NCI-H2107 (cell line): ENCODE data around the gene ZBTB9.

Experiments used
- DNase-seq: peaks from one replicate; lab custom pipeline; 2025; lab: John Stamatoyannopoulos, UW

The ZBTB9 gene

GRCh38 chr6:33433544-33434191 is 20.7 kb upstream of the ZBTB9 start:
- DNase-seq, result no peak

GRCh38 chr6:33434961-33435360 is 19.4 kb upstream of the ZBTB9 start:
- no peak for DNase-seq

GRCh38 chr6:33437666-33438065 is 16.7 kb upstream of the ZBTB9 start:
- DNase-seq, result no peak

- no peak for DNase-seq
Measured at GRCh38 chr6:33438978-33439594, 15.3 kb upstream of the ZBTB9 start.

- no peak for DNase-seq
Measured at GRCh38 chr6:33439956-33440648, 14.3 kb upstream of the ZBTB9 start.

- no peak for DNase-seq
Measured at GRCh38 chr6:33440649-33441309, 13.6 kb upstream of the ZBTB9 start.

GRCh38 chr6:33441457-33441856 is 12.9 kb upstream of the ZBTB9 start:
- no peak for DNase-seq

- DNase-seq, result no peak
Measured at GRCh38 chr6:33442283-33442682, 12.1 kb upstream of the ZBTB9 start.

GRCh38 chr6:33443025-33443424 is 11.4 kb upstream of the ZBTB9 start:
- no peak for DNase-seq

GRCh38 chr6:33443619-33444504 is 10.5 kb upstream of the ZBTB9 start:
- no peak for DNase-seq

- DNase-seq, result no peak
Measured at GRCh38 chr6:33445119-33445603, 9.2 kb upstream of the ZBTB9 start.

GRCh38 chr6:33446356-33446755 is 8.0 kb upstream of the ZBTB9 start:
- DNase-seq, result no peak

GRCh38 chr6:33450434-33450833 is 3.9 kb upstream of the ZBTB9 start:
- no peak for DNase-seq

- DNase-seq, result no peak
Measured at GRCh38 chr6:33451606-33452005, 2.8 kb upstream of the ZBTB9 start.

GRCh38 chr6:33452496-33452895 is 1.9 kb upstream of the ZBTB9 start:
- no peak for DNase-seq

GRCh38 chr6:33453393-33454008 is 875 bp upstream of the ZBTB9 start:
- DNase-seq, result no peak

- DNase-seq, result no peak
Measured at GRCh38 chr6:33455051-33455450, 675 bp downstream of the ZBTB9 start.

- no peak for DNase-seq
Measured at GRCh38 chr6:33456156-33456555, 1.8 kb downstream of the ZBTB9 start.

GRCh38 chr6:33458676-33459075 is 4.3 kb downstream of the ZBTB9 start:
- DNase-seq, result no peak

- DNase-seq, result no peak
Measured at GRCh38 chr6:33459226-33459625, 4.8 kb downstream of the ZBTB9 start.

- DNase-seq, result no peak
Measured at GRCh38 chr6:33466075-33466735, 11.8 kb downstream of the ZBTB9 start.
